ENCODE results near the gene SLC17A2.

Gene SLC17A2

GRCh38 chr6:25919657-25920056, 10.8 kb downstream of the SLC17A2 start:
- DNase-seq (ENCODE audit: low read depth in 2 of 2): no peak

DNA sequence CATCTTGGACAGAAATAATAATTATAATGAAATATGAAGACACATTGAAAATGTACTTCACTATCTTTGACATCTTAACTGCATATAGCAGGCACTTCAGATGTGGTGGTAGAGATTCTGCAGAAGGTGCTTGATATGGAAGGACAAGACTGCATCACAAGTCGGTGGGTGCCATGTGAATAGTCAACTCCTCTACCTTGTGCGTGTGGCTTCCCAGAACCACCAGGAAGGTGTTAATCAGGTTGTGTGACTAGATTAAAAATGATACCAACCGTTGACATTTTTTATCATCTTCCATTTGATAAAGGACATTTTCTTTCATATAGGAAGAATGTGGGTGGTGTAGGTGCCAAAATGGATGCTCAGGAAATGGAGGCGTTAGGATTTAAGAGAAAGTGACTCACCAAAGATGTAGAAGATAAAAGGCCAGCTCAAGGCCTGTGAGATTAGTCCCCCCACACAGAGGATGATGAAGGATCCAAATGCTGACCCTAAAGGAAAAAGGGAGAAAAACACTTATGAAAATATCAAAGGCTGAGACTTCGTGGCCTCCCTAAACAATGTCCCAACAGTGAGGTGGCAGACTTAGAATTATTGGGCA, 12.3 kb downstream of the SLC17A2 start:
- DNase-seq (ENCODE audit: low read depth in 2 of 2): peak in 1 of 2 donors; percentile 3

GRCh38 chr6:25916789-25917490, 13.6 kb downstream of the SLC17A2 start:
- no peak for DNase-seq (ENCODE audit: low read depth in 2 of 2)

DNA sequence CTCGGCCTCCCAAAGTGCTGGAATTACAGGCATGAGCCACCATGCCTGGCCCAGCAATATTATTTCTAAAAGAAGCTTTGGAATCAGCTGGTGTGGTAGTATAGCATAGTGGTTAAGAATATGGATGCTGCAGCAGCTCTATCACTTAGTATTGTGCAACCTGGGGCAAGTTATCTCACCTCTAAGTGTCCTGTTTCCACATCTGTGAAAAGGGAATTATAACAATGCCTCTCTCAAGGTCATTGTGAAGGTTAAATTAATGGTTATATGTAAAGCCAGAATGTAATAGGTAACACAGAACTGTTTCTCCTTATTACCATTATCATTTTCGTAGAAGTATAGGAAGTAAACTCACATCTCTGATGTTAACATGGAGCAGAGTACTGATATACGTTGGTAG, 14.2 kb downstream of the SLC17A2 start:
- no peak for DNase-seq (ENCODE audit: low read depth in 2 of 2)

DNA sequence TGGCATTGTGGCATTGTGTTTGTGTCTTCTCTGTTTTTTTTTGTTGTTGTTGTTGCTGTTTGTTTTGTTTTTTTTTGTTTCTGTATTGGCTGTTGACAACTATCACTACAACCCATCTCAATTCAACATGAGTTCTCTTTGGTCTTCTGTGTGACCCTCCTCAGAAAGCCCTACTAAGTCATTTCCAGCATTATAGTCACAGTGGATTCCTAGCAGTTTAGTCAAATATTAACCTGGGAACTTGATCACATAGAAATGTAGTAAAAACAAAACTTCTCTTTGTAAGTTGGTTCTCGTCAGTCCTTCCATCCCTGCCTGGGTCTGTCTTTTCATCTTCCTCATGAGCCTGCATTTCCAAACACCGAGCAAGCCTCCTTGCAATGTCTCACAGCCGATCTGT, 16.8 kb downstream of the SLC17A2 start:
- DNase-seq (ENCODE audit: low read depth in 2 of 2): no peak

- DNase-seq (ENCODE audit: low read depth in 2 of 2): no peak
Measured at GRCh38 chr6:25911351-25911750, 19.1 kb downstream of the SLC17A2 start.

DNA sequence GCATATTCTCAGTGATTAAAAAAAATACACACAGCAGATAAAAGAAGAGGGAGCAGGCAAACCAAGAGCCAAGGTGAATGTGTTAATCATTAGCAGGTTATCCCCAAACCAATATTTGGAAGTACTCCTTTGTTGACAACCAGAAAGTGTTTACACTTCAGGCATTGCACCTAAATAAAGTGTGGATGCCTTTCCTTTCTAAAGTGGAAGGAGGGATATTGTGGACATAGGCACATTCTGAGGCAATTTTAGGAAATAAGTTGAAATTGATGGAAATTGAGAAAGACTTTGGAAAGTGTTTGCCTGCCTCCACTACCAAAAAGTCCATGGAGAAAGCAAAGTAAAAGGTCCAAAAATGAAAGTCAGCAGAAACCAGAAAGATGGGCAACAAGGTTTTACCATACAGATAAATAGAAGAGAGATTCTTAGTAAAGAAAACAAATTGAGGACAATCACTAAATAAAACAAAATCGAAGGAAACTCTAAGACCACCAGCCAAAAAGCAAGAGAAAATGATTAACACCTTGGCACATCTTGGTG, 22.9 kb downstream of the SLC17A2 start:
- no peak for DNase-seq (ENCODE audit: low read depth in 2 of 2)

DNA sequence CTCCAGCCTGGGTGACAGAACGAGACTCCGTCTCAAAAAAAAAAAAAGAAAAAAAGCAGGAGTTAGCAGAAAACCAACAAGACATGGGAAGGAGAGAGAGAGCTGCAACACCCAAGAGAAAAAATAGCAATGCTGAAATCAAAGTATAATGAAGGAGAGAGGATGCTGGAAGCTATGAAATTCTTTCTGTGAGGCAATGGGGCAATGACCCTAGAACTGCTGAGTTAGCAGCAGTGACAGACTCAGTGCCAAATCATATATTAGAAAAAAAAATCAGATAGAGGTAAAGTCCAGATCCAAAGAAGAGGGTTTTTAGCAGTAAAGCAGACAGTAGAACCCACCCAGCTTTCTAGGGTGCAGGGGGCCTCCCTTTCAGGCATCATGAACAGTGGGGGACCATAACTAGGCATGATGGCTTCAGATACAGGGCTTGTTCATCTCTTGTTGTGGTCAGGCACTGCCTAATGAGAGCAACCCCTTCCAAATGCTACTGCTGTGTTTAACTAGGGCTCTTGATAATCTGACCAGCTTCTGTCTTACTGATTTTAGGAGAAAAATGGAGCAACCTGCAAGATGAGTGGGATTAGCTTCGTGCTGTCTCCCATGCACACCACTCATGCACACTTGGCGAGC, 26.9 kb downstream of the SLC17A2 start:
- no peak for DNase-seq (ENCODE audit: low read depth in 2 of 2)

GRCh38 chr6:25902071-25902470, 28.4 kb downstream of the SLC17A2 start:
- no peak for DNase-seq (ENCODE audit: low read depth in 2 of 2)

DNA sequence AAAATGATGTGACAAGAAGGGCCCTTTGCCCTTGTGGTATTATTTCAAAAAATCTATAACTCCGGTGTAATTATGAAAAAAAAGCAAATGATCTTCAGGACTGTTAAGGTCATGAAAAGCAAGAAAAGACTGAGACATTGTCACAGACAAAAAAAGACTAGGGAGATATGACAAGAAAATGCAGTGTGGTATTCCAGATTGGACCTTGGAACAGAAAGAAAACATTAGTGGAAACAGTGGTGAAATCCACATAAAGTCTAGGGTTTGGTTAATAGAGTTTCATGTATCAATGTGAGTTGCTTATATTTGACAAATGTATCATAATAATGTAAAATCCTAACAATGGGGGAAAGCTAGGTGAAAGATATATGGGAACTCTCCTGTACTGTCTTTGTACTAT, 29.6 kb downstream of the SLC17A2 start:
- DNase-seq (ENCODE audit: low read depth in 2 of 2): no peak

DNA sequence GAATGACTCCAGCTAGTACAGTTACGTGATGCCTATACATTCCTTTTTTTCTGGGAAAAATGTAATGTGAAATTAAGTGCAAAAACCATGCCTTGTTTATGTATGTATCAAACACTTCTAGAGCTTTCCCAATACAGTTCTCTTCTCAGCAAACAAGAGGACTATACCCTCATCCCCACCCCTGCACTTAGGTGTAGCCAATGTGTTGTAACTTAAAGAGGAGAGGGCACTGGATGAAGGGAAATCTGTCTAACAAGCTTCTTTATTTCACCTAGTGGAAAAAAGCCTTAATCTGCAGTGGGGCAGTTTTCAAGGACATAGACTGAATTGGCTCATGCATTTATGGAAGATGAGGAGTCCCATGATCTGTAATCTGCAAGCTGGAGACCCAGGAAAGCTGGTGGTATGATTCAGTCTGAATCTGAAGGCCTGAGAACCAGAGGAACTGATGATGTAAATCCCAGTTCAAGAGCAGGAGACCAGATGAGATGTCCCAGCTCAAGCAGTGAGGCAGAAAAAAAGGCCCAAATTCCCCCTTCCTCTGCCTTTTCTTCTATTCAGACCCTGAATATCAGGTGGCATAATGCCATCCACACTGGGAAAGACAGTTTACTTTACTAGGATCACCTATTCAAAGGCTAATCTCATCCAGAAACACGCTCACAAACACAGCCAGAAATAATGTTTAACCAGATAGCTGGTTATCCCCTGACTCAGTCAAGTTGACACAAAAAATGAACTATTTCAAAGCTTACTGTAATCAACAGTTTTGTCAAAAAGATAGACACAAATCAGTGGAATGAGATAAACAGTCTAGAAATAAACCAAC, 30.7 kb downstream of the SLC17A2 start:
- DNase-seq (ENCODE audit: low read depth in 2 of 2): no peak

DNA sequence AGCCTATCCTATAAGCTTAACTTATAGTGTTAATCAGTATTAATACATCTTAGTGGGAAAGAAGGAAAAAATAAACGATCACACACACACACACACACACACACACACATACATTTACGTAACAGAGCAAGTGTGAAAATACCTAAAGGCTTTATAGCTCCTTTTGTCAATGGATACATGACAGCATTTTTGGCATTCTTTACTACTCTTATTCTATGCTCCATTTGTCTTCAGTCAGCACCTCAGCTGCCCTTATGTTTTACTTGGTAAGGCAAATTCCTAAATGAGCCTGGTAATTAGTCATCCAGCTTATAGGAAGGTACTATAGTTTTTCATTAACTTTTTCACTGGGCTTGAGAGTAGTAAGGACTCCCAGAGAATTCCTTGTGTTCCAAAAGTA, 31.4 kb downstream of the SLC17A2 start:
- DNase-seq (ENCODE audit: low read depth in 2 of 2): no peak

- no peak for DNase-seq (ENCODE audit: low read depth in 2 of 2)
Measured at GRCh38 chr6:25898289-25898977, 32.1 kb downstream of the SLC17A2 start.

- no peak for DNase-seq (ENCODE audit: low read depth in 2 of 2)
Measured at GRCh38 chr6:25896252-25896651, 34.2 kb downstream of the SLC17A2 start.

DNA sequence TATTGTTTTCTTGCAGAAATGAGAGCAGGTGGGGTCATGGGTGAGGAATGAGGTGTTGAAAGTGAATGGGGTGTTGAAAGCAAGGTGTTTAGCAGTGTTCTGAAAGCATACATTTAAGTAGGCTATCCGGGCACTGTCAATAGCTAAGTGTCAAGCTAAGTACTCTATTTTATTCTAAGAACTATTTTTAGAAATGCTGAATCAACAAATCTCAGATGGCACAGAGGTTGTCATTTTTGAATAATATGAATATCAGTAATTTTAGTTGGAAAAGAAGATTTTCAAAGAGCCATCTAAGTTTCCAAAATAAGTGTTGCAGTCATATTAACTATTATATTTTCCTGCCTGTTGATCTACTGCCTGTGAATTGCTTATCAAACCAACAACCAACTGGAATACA, 34.7 kb downstream of the SLC17A2 start:
- DNase-seq (ENCODE audit: low read depth in 2 of 2): no peak

GRCh38 chr6:25893778-25894177, 36.7 kb downstream of the SLC17A2 start:
- DNase-seq (ENCODE audit: low read depth in 2 of 2): no peak

DNA sequence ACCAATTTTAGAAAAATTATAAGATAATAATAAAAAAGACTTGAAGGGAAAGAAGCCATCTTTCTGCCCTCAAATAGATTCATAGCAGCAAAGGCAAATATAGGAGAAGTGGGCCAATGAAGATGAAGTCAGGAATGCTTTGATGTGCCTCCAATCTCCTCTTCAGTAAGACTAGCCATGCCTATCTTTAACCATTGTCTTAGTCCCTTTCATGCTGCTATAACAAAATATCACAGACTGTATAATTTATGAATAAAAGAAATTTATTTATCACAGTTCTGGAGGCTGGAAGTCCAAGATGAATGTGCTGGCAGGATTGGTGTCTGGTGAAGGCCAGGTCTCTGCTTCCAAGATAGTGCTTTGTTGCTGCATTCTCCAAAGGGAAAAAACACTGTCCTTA, 37.6 kb downstream of the SLC17A2 start:
- DNase-seq (ENCODE audit: low read depth in 2 of 2): no peak

GRCh38 chr6:25889877-25890853, 40.3 kb downstream of the SLC17A2 start:
- DNase-seq (ENCODE audit: low read depth in 2 of 2): no peak

DNA sequence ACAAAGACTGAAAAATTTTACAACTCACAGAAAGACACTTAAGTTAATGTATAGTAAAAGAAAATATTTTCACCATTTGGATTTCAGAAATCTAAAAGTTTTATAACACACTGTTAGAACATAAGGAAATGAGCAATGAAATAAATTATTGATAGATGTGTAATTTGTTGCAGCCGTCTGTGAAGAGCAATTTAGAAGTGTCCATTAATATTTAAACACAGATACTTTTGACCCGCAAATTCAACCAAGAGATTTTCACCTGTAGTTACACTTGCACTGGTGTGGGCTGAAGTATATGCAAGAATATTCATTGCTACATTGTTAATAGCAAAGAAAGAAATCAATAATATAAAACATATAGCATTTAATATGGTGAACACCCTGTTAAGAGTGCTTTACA, 41.9 kb downstream of the SLC17A2 start:
- DNase-seq (ENCODE audit: low read depth in 2 of 2): no peak

DNA sequence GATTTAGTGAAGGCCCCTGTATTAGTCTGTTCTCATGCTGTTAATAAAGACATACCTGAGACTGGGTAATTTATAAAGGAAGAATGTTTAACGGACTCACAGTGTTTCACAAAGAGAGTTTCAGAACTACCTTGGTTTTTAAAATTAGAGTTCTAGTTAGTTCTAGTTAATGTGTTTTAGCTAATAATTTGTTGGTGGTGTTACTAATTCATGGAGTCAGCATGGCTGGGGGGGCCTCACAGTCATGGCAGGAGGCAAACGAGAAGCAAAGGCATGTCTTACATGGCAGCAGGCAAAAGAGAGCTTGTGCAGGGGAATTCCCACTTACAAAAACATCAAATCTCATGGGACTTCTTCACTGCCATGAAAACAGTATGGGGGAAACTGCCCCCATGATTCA, 44.4 kb downstream of the SLC17A2 start:
- no peak for DNase-seq (ENCODE audit: low read depth in 2 of 2)

Measured in stimulated activated CD8-positive, alpha-beta memory T cell treated with anti-CD3 and anti-CD28 coated beads, Interleukin-15, amount 100 ng/mL, for 48 hours (primary cell).